Mesendoderm (in vitro differentiated cells): ENCODE results near the gene PTPN21. TPM values are rescaled to one million over a fixed set of nuclear protein-coding genes. Genes with fewer than 3 reads are reported as not detected.

Experiments used
- DNase-seq: peaks from one replicate; pipeline ENCODE4 v3.0.0; 2013
- H2AK5ac ChIP-seq: 2 replicates; pipeline ENCODE4 v1.6.1; 2013; ENCODE audit warnings: low read length, inconsistent platforms
- H2BK120ac ChIP-seq: 2 replicates; pipeline ENCODE4 v1.6.1; 2013; ENCODE audit warnings: low read depth, mild to moderate bottlenecking, low read length, moderate library complexity, mixed read lengths
- H2BK15ac ChIP-seq: replicated peaks from 2 replicates; pipeline ENCODE4 v1.6.1; 2013; ENCODE audit warnings: low read depth, mild to moderate bottlenecking, moderate library complexity
- H2BK5ac ChIP-seq: 2 replicates; pipeline ENCODE4 v1.6.1; 2013; ENCODE audit warnings: low read length, inconsistent platforms
- H3K18ac ChIP-seq: 2 replicates; pipeline ENCODE4 v1.6.1; 2013; ENCODE audit warnings: mild to moderate bottlenecking, low read length, mixed read lengths
- H3K23ac ChIP-seq: one replicate; pipeline ENCODE4 v1.6.1; 2013; ENCODE audit warnings: low read length
- H3K27ac ChIP-seq: 2 replicates; pipeline ENCODE4 v1.5.1; 2013; ENCODE audit warnings: low read depth, mild to moderate bottlenecking, inconsistent platforms, low read length, moderate library complexity
- H3K27me3 ChIP-seq: 2 replicates; pipeline ENCODE4 v1.6.1; 2013; ENCODE audit warnings: low read length, control low read depth, mild to moderate bottlenecking, inconsistent platforms; ENCODE audit not compliant: insufficient read depth, poor library complexity
- H3K36me3 ChIP-seq: 2 replicates; pipeline ENCODE4 v1.6.1; 2013; ENCODE audit warnings: low read length, inconsistent platforms; ENCODE audit not compliant: control insufficient read depth, insufficient read depth
- H3K4ac ChIP-seq: one replicate; pipeline ENCODE4 v1.6.1; 2013; ENCODE audit warnings: low read depth, mild to moderate bottlenecking, low read length, moderate library complexity
- H3K4me1 ChIP-seq: 2 replicates; pipeline ENCODE4 v1.6.1; 2013; ENCODE audit warnings: low read depth, low read length, inconsistent platforms; ENCODE audit not compliant: control insufficient read depth
- H3K4me2 ChIP-seq: 2 replicates; pipeline ENCODE4 v1.6.1; 2013; ENCODE audit warnings: low read length
- H3K4me3 ChIP-seq: 2 replicates; pipeline ENCODE4 v1.5.1; 2013; ENCODE audit warnings: mild to moderate bottlenecking, low read length
- H3K56ac ChIP-seq: one replicate; pipeline ENCODE4 v1.6.1; 2013; ENCODE audit warnings: low read length
- H3K79me1 ChIP-seq: 2 replicates; pipeline ENCODE4 v1.6.1; 2013; ENCODE audit warnings: low read length, inconsistent platforms
- H3K79me2 ChIP-seq: 2 replicates; pipeline ENCODE4 v1.6.1; 2013; ENCODE audit warnings: mild to moderate bottlenecking, low read length; ENCODE audit not compliant: control insufficient read depth, insufficient read depth
- H3K9ac ChIP-seq: 2 replicates; pipeline ENCODE4 v1.6.1; 2013; ENCODE audit warnings: low read length, inconsistent platforms
- H4K5ac ChIP-seq: one replicate; pipeline ENCODE4 v1.6.1; 2013; ENCODE audit warnings: low read length
- H4K8ac ChIP-seq: one replicate; pipeline ENCODE4 v1.6.1; 2013; ENCODE audit warnings: low read depth, mild to moderate bottlenecking, control low read depth, low read length, moderate library complexity
- small RNA-seq: library from polyadenylated mRNA; stranded (forward); fragments of <200 nt; extraction: miRNeasy Mini kit (QIAGEN cat#:217004); gene quantifications from one replicate; pipeline ENCODE3, GENCODE V24; 2013; ENCODE audit not compliant: insufficient read depth

PTPN21 gene

GRCh38 chr14:88417594-88417993 is 137.2 kb downstream of the PTPN21 start:
- no peak for DNase-seq
- no peak overlapping the region for H3K56ac ChIP-seq
- no peak overlapping the region for H3K23ac ChIP-seq
- H3K18ac ChIP-seq, result no peak overlapping the region
- no peaks in the 10 kb centered on the region for H3K79me1 ChIP-seq
- no peak overlapping the region for H3K27ac ChIP-seq
- no peak overlapping the region for H4K5ac ChIP-seq
- no peak overlapping the region for H3K4ac ChIP-seq
- H4K8ac ChIP-seq, result no peak overlapping the region
- H2BK15ac ChIP-seq, result no peak overlapping the region
- no peaks in the 10 kb centered on the region for H3K27me3 ChIP-seq
- no peaks in the 10 kb centered on the region for H3K36me3 ChIP-seq
- H3K79me2 ChIP-seq, result no peaks in the 10 kb centered on the region
- no peak overlapping the region for H2BK5ac ChIP-seq
- no peaks in the 10 kb centered on the region for H3K4me1 ChIP-seq
- no peak overlapping the region for H2BK120ac ChIP-seq
- no peak overlapping the region for H2AK5ac ChIP-seq
- no peak overlapping the region for H3K9ac ChIP-seq
- no peak overlapping the region for H3K4me2 ChIP-seq
- H3K4me3 ChIP-seq, result no peak overlapping the region

Small RNA genes within 50 kb of the gene (small RNA-seq; reads per million reads assigned to genes)
- not detected for gene RNU4-22P
